ENCODE data around the gene ZNF444.

Gene ZNF444

GRCh38 chr19:56163097-56163496, 22.0 kb downstream of the ZNF444 start:
- Histone ChIP-seq H3K36me3 (ENCODE audit: low read length) (no peaks in the 10 kb centered on the region), H2AFZ (ENCODE audit: low read depth, low read length, severe bottlenecking) (no peak overlapping the region), H3K79me2 (ENCODE audit: insufficient read depth, low read length) (no peaks in the 10 kb centered on the region), H3K9me2 (replicated peaks; ENCODE audit: insufficient read depth, low read length) (no peaks in the 10 kb centered on the region), H4K20me1 (ENCODE audit: low read depth, low read length) (no peaks in the 10 kb centered on the region), H3K9ac (ENCODE audit: low read length) (no peak overlapping the region), H3F3A (ENCODE audit: insufficient read depth) (no peaks in the 10 kb centered on the region), H3K4me3 (ENCODE audit: insufficient read depth, low read length, poor library complexity, severe bottlenecking) (no peak overlapping the region), H3K9me3 (ENCODE audit: insufficient read depth, low read length) (no peaks in the 10 kb centered on the region), H3K27me3 (ENCODE audit: low read length) (no peaks in the 10 kb centered on the region), H3K27ac (ENCODE audit: low read depth, low read length) (no peak overlapping the region), H3K4me2 (ENCODE audit: low read depth, low read length, poor library complexity, severe bottlenecking) (no peak overlapping the region)
- TF ChIP-seq, protein P1, sequence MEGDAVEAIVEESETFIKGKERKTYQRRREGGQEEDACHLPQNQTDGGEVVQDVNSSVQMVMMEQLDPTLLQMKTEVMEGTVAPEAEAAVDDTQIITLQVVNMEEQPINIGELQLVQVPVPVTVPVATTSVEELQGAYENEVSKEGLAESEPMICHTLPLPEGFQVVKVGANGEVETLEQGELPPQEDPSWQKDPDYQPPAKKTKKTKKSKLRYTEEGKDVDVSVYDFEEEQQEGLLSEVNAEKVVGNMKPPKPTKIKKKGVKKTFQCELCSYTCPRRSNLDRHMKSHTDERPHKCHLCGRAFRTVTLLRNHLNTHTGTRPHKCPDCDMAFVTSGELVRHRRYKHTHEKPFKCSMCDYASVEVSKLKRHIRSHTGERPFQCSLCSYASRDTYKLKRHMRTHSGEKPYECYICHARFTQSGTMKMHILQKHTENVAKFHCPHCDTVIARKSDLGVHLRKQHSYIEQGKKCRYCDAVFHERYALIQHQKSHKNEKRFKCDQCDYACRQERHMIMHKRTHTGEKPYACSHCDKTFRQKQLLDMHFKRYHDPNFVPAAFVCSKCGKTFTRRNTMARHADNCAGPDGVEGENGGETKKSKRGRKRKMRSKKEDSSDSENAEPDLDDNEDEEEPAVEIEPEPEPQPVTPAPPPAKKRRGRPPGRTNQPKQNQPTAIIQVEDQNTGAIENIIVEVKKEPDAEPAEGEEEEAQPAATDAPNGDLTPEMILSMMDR (IDR thresholded peaks at IDR 0.05; ENCODE audit: insufficient read depth, low read length, poor library complexity, severe bottlenecking) = no peak
- TF ChIP-seq EZH2phosphoT487 (conservative IDR thresholded peaks at IDR 0.05; ENCODE audit: low read length) = no peak

DNA sequence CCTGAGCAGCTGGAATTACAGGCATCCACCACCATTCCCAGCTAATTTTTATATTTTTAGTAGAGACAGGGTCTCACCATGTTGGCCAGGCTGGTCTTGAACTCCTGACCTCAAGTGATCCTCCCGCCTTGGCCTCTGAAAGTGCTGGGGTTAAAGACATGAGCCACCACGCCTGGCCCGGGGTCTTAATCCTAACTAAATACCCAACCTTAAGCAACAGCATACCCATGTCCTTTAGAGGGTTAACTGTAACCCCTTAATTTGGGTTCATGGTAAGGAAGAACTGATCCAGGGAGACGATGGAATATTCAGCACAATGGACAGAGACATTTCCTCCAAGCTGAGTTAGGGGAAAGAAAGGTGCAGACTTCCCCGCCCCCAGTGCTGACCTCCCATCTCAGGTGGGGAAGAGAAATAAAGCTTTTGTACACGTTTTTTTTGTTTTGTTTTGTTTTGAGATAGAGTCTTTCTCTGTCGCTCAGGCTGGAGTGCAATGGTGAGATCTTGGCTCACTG, 26.0 kb downstream of the ZNF444 start:
- no peaks in the 10 kb centered on the region for H3K9me3 ChIP-seq (ENCODE audit: insufficient read depth, low read length)
- no peaks in the 10 kb centered on the region for H3F3A ChIP-seq (ENCODE audit: insufficient read depth)
- no peak overlapping the region for H3K4me2 ChIP-seq (ENCODE audit: low read depth, low read length, poor library complexity, severe bottlenecking)
- no peaks in the 10 kb centered on the region for H3K27me3 ChIP-seq (ENCODE audit: low read length)
- H3K27ac ChIP-seq (ENCODE audit: low read depth, low read length) = no peak overlapping the region
- H3K4me3 ChIP-seq (ENCODE audit: insufficient read depth, low read length, poor library complexity, severe bottlenecking) = no peak overlapping the region
- TF ChIP-seq, protein P1 (IDR thresholded peaks at IDR 0.05; ENCODE audit: insufficient read depth, low read length, poor library complexity, severe bottlenecking) = no peak
- no peak for TF ChIP-seq EZH2phosphoT487 (conservative IDR thresholded peaks at IDR 0.05; ENCODE audit: low read length)
- H3K79me2 ChIP-seq (ENCODE audit: insufficient read depth, low read length) = no peaks in the 10 kb centered on the region
- H3K9ac ChIP-seq (ENCODE audit: low read length) = no peak overlapping the region
- H3K36me3 ChIP-seq (ENCODE audit: low read length) = no peaks in the 10 kb centered on the region
- H4K20me1 ChIP-seq (ENCODE audit: low read depth, low read length) = no peaks in the 10 kb centered on the region
- no peaks in the 10 kb centered on the region for H3K9me2 ChIP-seq (replicated peaks; ENCODE audit: insufficient read depth, low read length)
- no peak overlapping the region for H2AFZ ChIP-seq (ENCODE audit: low read depth, low read length, severe bottlenecking)

GRCh38 chr19:56170261-56170660, 29.2 kb downstream of the ZNF444 start:
- H3K27me3 ChIP-seq (ENCODE audit: low read length) = no peaks in the 10 kb centered on the region
- no peaks in the 10 kb centered on the region for H4K20me1 ChIP-seq (ENCODE audit: low read depth, low read length)
- no peak overlapping the region for H2AFZ ChIP-seq (ENCODE audit: low read depth, low read length, severe bottlenecking)
- H3F3A ChIP-seq (ENCODE audit: insufficient read depth) = no peaks in the 10 kb centered on the region
- H3K4me3 ChIP-seq (ENCODE audit: insufficient read depth, low read length, poor library complexity, severe bottlenecking) = no peak overlapping the region
- no peaks in the 10 kb centered on the region for H3K36me3 ChIP-seq (ENCODE audit: low read length)
- H3K9me2 ChIP-seq (replicated peaks; ENCODE audit: insufficient read depth, low read length) = no peaks in the 10 kb centered on the region
- no peak overlapping the region for H3K4me2 ChIP-seq (ENCODE audit: low read depth, low read length, poor library complexity, severe bottlenecking)
- H3K79me2 ChIP-seq (ENCODE audit: insufficient read depth, low read length) = no peaks in the 10 kb centered on the region
- no peaks in the 10 kb centered on the region for H3K9me3 ChIP-seq (ENCODE audit: insufficient read depth, low read length)
- H3K9ac ChIP-seq (ENCODE audit: low read length) = no peak overlapping the region
- TF ChIP-seq, protein P1 (IDR thresholded peaks at IDR 0.05; ENCODE audit: insufficient read depth, low read length, poor library complexity, severe bottlenecking) = no peak
- no peak for TF ChIP-seq EZH2phosphoT487 (conservative IDR thresholded peaks at IDR 0.05; ENCODE audit: low read length)
- no peak overlapping the region for H3K27ac ChIP-seq (ENCODE audit: low read depth, low read length)

All from SU-DHL-6 (cell line).